K562 (cell line): ENCODE data around the gene HIRIP3. TPM values are rescaled to one million over a fixed set of nuclear protein-coding genes. Genes with fewer than 3 reads are reported as not detected.
A peak's percentile ranks its signal among the peaks of the same experiment; 100 is the strongest.

Experiments used
- AFF4 ChIP-seq: sonication (generic); formaldehyde crosslinking; IDR thresholded peaks from 2 replicates; pipeline ENCODE4 v1.8.0; 2023; ENCODE audit warnings: mild to moderate bottlenecking, missing genetic modification reagents
- FOXK2 ChIP-seq, 2 experiments: fragments of 450-650 bp; IDR thresholded peaks in 1 of 2; conservative IDR thresholded peaks in 1 of 2; 2 replicates each; pipeline ENCODE4 v1.6.1; 2016; ENCODE audit warnings: low read depth in 2 of 2, mild to moderate bottlenecking in 1 of 2
- HDAC3 ChIP-seq: fragments of 450-650 bp; IDR thresholded peaks from 2 replicates; pipeline ENCODE4 v1.6.1; 2018; ENCODE audit warnings: borderline replicate concordance, mild to moderate bottlenecking, moderate library complexity; ENCODE audit not compliant: partially characterized antibody
- NBN ChIP-seq: fragments of 450-650 bp; IDR thresholded peaks from 2 replicates; pipeline ENCODE4 v1.6.1; 2016; ENCODE audit warnings: low read depth, mild to moderate bottlenecking
- NONO ChIP-seq, 2 experiments: fragments of 200-400 bp in 1 of 2; fragments of 450-650 bp in 1 of 2; formaldehyde crosslinking in 1 of 2; IDR thresholded peaks; 2 replicates each; pipeline ENCODE4 v1.6.1; 2017; ENCODE audit warnings: low read depth in 2 of 2, mild to moderate bottlenecking in 2 of 2, moderate library complexity in 2 of 2, low read length in 1 of 2
- PBX2 ChIP-seq, 2 experiments: IDR thresholded peaks in 1 of 2; conservative IDR thresholded peaks in 1 of 2; 2 replicates each; pipeline ENCODE4 v1.6.1; 2016; ENCODE audit warnings: low read depth in 2 of 2, mild to moderate bottlenecking in 1 of 2, missing compliant biosample characterization in 1 of 2, missing genetic modification characterization in 1 of 2, moderate library complexity in 1 of 2
- RREB1 ChIP-seq: fragments of 250-450 bp; sonication (Bioruptor Pico); IDR thresholded peaks from 2 replicates; pipeline ENCODE4 v1.4.0; 2020
- ZFP91 ChIP-seq: sonication (generic); formaldehyde crosslinking; IDR thresholded peaks from 2 replicates; pipeline ENCODE4 v1.8.0; 2022; ENCODE audit warnings: mild to moderate bottlenecking, missing genetic modification reagents
- ZFPM2 ChIP-seq: fragments of 250-450 bp; sonication (Bioruptor Pico); IDR thresholded peaks from 2 replicates; pipeline ENCODE4 v1.5.1; 2022; ENCODE audit warnings: mild to moderate bottlenecking
- ZNF212 ChIP-seq: fragments of 450-650 bp; formaldehyde crosslinking; IDR thresholded peaks from 2 replicates; pipeline ENCODE4 v1.4.0; 2020; ENCODE audit warnings: mild to moderate bottlenecking
- polyA plus RNA-seq, 8 experiments: library from polyadenylated mRNA; depleted of rRNA in 4 of 8; stranded (reverse) in 5 of 8; unstranded in 3 of 8; fragments of >200 nt; fragmentation: Nextera tagmentation in 2 of 8; fragmentation: Illumina TruSeq in 1 of 8; extraction: Ambion mirVana in 2 of 8; extraction: Trizol in 1 of 8; gene quantifications; 2 replicates each; pipeline versions ENCODE4 v1.2.1 to v1.2.3, GENCODE V29; 2011 to 2014; ENCODE audit warnings: inconsistent platforms in 1 of 8, missing spikeins in 1 of 8
- total RNA-seq, 7 experiments: library from RNA; depleted of rRNA in 6 of 7; stranded (reverse); fragments of >200 nt in 6 of 7; fragmentation: Illumina TruSeq in 2 of 7; extraction: Trizol in 2 of 7; gene quantifications; 2 replicates each; pipeline versions ENCODE4 v1.2.1 to v1.2.3, GENCODE V29; 2011 to 2021; ENCODE audit warnings: low replicate concordance in 1 of 7

HIRIP3 gene
- total and polyA plus RNA-seq, 9 of the 15 experiments (the other 6 are each of a cell fraction or from before 2014, with no cell fraction given), result 3.3 to 38.2 (median 18.2) TPM

GRCh38 chr16:29943846-29944799 lies 51.3 kb downstream of the HIRIP3 start (continued):
- TF ChIP-seq FOXK2 (conservative IDR thresholded peaks at IDR 0.05 in 1 of 2, IDR thresholded peaks at IDR 0.05 in 1 of 2; ENCODE audit: low read depth in 2 of 2) (peak in 1 of 2 experiments; percentile 14; a peak in 1 of 4 replicates), ZNF212 (CRISPR knock-in tag) (no peak), ZFP91 (CRISPR knock-in tag) (no peak), PBX2 (CRISPR knock-in tag; IDR thresholded peaks at IDR 0.05; ENCODE audit: low read depth) (no peak), PBX2 (tag; conservative IDR thresholded peaks at IDR 0.05; ENCODE audit: low read depth) (no peak), NONO (IDR thresholded peaks at IDR 0.05; ENCODE audit: low read depth in 2 of 2, low read length in 1 of 2) (no peak), NBN (peak; percentile 12; the same call in 1 of the 2 replicates), ZFPM2 (CRISPR knock-in tag) (no peak), RREB1 (CRISPR knock-in tag) (no peak), HDAC3 (no peak), AFF4 (CRISPR knock-in tag) (no peak)
